Measurements from ENCODE around the gene OR6K2.

DNA sequence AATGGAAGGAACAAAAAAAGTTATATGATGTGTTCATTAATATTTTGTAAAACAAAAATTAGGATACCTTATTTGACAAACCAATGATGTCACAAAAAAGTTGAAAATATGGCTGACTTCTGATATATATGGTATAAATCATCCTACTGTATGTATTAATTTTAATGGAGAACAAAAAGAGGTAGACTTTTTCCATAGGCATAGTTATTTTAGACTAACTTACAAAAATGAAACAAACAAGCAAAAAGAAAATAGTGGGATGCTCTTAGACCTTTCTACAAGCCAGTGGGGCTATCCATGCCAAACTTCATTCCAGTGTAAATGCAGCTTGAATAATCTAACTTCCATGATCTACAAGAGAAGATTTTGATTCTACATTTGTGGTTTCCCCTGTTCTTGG lies 13.4 kb downstream of the OR6K2 start:
- TF ChIP-seq CTCF (IDR thresholded peaks at IDR 0.05; ENCODE audit: borderline replicate concordance, extremely low read depth, low read length, poor library complexity, severe bottlenecking) (no peak), EZH2 (IDR thresholded peaks at IDR 0.05; ENCODE audit: borderline replicate concordance, low read depth, low read length, severe bottlenecking) (no peak)

Data from DND-41 (cell line).